GOT3 (cell line): Measurements from ENCODE around the gene CYP19A1.
"Not testable (repeated sequence)": the region's sequence is repeated elsewhere in the genome, so short reads cannot be mapped to it uniquely, and the experiment has no call there.

Source experiments
- DNase-seq: peaks from one replicate; lab custom pipeline; 2025; ENCODE audit warnings: mixed read lengths; lab: John Stamatoyannopoulos, UW

CYP19A1 gene

GRCh38 chr15:51290720-51291119 lies 47.7 kb downstream of the CYP19A1 start:
- DNase-seq: no peak

GRCh38 chr15:51289290-51289689 lies 49.1 kb downstream of the CYP19A1 start:
- no peak for DNase-seq

GRCh38 chr15:51288143-51289065 lies 50.0 kb downstream of the CYP19A1 start:
- DNase-seq: no peak

DNA sequence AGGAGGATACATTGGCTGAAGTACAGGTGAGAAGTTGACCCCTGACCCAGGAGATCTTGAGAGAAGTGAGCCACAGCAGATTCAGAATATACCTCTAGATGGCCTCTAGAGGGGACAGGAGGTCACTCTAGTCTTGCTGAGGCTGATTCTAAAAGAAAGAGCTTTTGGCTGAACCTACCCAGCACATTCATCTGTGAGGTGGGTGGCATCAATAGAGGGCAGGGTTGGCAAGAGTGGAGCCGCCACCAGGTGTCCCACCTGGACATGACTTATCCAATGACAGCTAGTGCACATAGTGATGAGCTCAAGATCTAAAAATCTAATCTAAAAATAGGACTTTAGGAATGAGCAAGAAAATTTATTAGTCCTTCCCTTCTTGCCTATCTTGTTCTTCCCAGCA lies 51.6 kb downstream of the CYP19A1 start:
- DNase-seq: no peak

GRCh38 chr15:51285399-51285798 lies 53.0 kb downstream of the CYP19A1 start:
- no peak for DNase-seq

DNA sequence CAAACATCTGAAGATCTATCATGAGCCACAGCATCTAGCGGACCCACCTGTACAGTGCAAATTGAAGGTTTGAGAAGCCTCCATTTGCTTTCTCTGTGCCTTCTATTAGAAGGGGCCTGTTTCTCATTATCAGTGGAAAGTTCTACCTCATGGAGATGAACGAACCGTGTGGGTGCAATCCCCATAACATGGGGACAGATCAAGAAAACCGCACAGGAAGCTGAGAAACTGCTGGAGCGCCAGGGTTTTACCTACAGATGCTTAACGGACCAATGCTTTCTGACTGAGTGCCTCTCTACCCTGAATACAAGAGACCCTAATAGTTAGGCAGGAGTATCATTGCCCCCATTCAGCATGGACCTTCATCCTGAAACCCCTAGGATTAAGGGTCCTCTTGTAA lies 53.5 kb downstream of the CYP19A1 start:
- no peak for DNase-seq

DNA sequence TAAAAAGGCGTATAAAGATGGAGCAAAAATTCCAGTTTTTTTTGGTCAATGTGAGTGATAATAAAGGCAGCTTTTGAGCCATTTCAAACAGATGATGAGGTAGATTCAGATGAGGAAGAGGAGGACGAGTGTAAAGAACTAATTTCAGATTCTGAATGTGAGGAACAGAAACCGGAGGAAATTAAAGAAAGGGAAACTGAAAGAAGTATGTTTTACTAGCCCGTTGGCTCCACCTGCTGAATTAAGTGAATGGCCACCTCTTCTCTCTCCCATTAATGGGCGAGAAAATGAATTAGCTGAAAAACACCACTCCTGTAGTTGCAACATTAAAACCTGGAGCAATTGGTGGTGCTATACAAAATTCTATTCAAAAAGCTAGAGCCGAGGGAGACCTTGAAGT lies 55.4 kb downstream of the CYP19A1 start:
- no peak for DNase-seq

- not testable (repeated sequence) for DNase-seq
Measured at GRCh38 chr15:51282241-51282640, 56.2 kb downstream of the CYP19A1 start.

- DNase-seq: no peak
Measured at GRCh38 chr15:51281368-51281967, 56.9 kb downstream of the CYP19A1 start.

- no peak for DNase-seq
Measured at GRCh38 chr15:51280838-51281237, 57.6 kb downstream of the CYP19A1 start.

- DNase-seq: no peak
Measured at GRCh38 chr15:51279391-51279790, 59.0 kb downstream of the CYP19A1 start.

DNA sequence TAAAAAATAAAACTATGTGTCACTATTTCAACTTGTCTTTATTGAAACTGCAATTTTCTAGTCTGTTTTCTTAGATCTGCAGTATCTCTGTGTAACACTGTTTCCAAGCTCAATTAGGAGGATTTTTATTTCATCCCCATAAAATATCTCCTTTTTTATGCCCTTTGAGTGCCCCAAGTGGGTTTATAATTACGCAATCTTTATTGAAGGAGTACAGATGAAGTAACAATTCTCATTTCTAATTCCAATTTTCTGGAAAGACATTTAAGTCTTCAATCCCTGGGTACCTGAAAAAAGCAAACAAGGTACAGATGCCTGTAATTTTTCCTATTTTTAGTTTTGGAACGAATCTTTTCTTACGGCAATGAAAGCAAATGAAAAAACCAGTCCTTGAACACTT lies 61.3 kb downstream of the CYP19A1 start:
- DNase-seq: no peak

DNA sequence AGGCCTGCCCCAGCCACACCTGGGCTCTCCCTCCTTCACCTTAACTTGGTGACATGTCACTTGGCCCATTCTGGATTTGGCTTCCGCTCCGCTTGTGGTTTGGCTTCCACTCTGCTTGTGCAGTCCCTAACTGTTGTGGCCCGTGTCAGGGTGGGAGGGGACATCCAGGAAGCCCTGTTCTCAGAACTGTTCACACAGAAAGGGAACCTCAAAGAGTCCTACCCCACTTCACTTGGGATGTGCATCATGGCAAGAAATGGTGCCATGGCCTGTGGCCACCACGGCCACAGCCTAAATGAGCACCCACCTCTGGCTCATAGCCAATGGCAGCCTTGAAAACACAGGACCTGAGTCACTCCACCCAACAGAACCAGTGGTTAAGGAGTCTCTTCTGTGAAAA lies 63.4 kb downstream of the CYP19A1 start:
- no peak for DNase-seq

DNA sequence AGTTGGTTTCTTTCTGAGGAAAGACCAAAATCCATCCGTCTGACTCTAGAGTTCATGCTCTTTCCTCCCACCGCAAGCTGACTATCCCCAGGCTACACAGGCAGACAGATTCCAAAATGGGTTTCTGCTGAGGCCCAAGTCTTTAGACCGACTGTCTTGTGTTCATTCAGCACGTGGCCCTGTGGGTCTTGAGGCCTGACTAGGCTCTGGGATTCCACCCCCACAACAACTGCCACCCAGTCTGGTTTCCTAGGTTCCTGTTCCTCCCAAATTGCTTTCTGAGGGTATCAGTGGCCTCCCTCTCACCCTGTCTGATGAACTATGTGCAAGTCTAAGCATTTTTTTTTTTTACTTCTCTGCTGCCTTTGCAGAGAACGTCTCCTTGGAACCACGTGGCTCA lies 67.7 kb downstream of the CYP19A1 start:
- DNase-seq: no peak

- no peak for DNase-seq
Measured at GRCh38 chr15:51269496-51269895, 68.9 kb downstream of the CYP19A1 start.

DNA sequence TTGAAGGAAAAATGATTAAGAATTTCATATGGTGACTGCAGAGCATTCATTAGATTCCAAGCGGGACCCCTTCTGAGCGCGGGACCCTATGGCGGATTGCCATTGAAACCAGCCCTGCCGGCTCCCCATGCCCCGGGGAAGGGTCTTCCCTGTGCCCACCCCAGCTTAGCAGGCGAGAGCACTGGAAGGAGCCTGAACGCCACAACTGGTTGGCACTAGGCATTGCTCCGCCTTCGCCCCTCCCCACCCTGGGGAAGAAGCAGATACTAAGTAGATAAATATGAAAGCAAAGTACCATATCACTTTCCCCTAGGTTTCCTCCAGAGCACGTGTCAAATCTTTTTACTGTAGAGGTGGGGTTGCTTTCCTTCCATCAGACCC lies 70.7 kb downstream of the CYP19A1 start:
- no peak for DNase-seq

- DNase-seq: no peak
Measured at GRCh38 chr15:51267051-51267702, 71.2 kb downstream of the CYP19A1 start.

- no peak for DNase-seq
Measured at GRCh38 chr15:51266656-51267050, 71.7 kb downstream of the CYP19A1 start.

DNA sequence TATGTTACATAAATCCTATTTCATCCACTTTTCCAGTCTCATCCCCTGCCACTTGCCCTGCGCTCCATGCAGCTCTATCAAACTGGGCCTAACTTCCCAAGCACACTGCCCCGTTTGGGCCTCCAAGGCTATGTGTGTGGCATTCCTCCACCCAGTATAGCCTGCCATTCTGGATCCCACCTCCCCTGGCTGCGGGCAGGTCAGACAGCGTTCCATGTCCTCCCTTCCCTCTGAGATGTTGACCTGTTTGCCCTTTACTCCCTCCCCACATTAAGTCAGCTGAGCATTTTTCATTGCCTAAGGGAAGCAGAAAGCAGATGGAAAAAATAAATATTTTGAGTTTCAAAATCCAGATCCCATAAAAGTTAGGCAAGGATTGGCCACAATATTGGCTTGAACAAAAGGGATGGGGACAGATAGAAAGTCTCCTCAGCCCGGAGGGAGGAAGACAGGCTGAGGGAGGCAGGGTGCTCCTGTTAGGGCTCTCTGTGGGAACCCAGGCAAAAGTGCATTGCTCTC lies 73.3 kb downstream of the CYP19A1 start:
- DNase-seq: no peak

DNA sequence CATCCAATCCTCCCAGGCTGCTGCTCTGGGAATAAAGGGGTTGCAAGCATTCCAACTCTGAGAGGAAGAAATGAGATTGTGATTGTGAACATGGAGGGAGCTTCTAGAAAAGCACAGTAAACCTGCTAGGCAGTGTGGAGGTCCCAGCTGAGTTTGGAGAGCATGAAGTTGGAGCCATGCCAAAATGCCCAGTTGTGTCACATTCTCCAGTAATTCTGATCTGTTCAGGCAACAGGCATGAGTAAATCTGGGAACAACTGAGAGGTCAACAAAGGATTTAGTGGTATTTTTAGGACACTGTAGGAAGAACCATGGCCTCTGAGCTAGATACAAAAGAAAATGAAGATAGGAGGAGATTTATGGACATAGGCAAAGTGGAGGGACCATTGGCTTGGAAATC lies 74.7 kb downstream of the CYP19A1 start:
- DNase-seq: no peak

DNA sequence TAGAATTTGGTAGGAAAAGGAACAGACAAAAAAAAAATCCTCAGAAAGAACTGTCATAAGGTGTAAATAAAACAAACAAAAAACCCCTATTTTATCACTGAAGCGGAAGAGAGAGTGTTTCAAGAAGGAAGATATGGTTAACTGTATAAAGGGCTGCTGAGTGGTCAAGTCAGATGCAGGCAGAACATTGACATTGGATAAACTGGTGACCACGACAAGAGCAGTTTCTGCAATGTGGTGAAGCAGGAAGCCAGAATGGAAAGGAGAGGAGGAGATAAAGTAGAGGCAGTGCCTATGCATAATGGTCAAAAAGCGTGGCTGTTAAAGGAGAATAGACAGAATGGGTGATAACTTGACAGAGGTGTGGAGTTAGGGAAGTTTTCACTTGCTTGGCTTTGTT lies 75.3 kb downstream of the CYP19A1 start:
- DNase-seq: no peak

DNA sequence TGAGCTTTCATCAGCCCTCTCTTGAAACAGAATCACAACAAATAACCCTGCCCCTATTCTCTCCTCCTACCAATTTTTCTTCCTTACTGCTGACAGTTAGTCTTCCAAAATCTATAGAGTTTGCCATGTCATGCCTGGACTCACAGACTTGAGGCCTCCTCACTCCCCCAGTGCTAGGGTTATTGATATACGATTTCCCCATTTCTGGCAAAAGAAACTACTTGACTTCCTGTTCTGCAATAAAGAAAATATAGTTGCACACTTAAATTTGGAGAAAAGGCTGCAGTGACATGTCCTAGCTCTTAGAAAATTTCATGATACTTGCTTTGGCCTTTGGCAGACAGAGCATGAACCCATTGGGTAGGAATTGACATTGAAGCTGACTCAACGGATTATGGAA lies 75.9 kb downstream of the CYP19A1 start:
- no peak for DNase-seq

DNA sequence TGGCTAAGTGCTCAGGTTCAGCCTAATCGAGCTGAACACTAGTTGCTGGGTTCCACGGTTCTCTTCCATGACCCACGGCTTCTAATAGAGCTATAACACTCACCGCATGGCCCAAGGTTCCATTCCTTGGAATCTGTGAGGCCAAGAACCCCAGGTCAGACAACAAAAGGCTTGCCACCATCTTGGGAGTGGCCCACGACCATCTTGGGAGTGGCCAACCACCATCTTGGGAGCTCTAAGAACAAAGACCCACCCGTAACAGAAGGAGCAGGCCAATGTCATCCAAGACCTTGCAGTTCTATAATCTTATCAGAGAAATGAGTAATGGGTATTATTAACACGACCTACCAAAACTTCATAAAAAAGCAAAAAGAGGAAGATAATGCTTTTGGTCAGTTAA lies 77.3 kb downstream of the CYP19A1 start:
- DNase-seq: not testable (repeated sequence)
